DND-41 (cell line): ENCODE data around the gene PDLIM7.

Source experiments
- ATAC-seq: fragments of 200-7000 bp; cut with Tn5 transposase; 3 replicates; pipeline ENCODE4 v1.9.1; 2021; ENCODE audit warnings: low read depth; ENCODE audit not compliant: insufficient read depth
- DNase-seq: peaks from one replicate; pipeline ENCODE4 v3.0.0-alpha.2; 2020
- H2AFZ ChIP-seq: 2 replicates; pipeline ENCODE4 v1.6.0; 2012; ENCODE audit warnings: low read depth, low read length
- H3K27ac ChIP-seq: 2 replicates; pipeline ENCODE4 v1.5.1; 2012; ENCODE audit warnings: low read length, inconsistent platforms
- H3K27me3 ChIP-seq: fragments of 200-600 bp; sonication (generic); 2 replicates; pipeline ENCODE4 v1.6.0; 2012; ENCODE audit warnings: low read length, mild to moderate bottlenecking, inconsistent platforms; ENCODE audit not compliant: insufficient read depth, poor library complexity
- H3K36me3 ChIP-seq: 2 replicates; pipeline ENCODE4 v1.5.1; 2012; ENCODE audit warnings: low read length, inconsistent platforms; ENCODE audit not compliant: insufficient read depth
- H3K4me1 ChIP-seq: 2 replicates; pipeline ENCODE4 v1.5.1; 2012; ENCODE audit warnings: mild to moderate bottlenecking, low read length; ENCODE audit not compliant: insufficient read depth
- H3K4me2 ChIP-seq: 2 replicates; pipeline ENCODE4 v1.6.0; 2012; ENCODE audit warnings: mild to moderate bottlenecking, moderate library complexity, low read length, inconsistent platforms; ENCODE audit not compliant: insufficient read depth
- H3K4me3 ChIP-seq, 2 experiments: fragments of 200-600 bp in 1 of 2; shearing (Covaris generic) in 1 of 2; 2 replicates each; pipeline ENCODE4 v1.5.1; 2012 to 2016; ENCODE audit warnings: inconsistent platforms in 2 of 2, low read length in 2 of 2, mild to moderate bottlenecking in 2 of 2, low read depth in 1 of 2, moderate library complexity in 1 of 2
- H3K79me2 ChIP-seq: 2 replicates; pipeline ENCODE4 v1.6.0; 2012; ENCODE audit warnings: low read length, inconsistent platforms; ENCODE audit not compliant: insufficient read depth
- H3K9ac ChIP-seq: 2 replicates; pipeline ENCODE4 v1.6.0; 2012; ENCODE audit warnings: low read depth, mild to moderate bottlenecking, inconsistent platforms, low read length, moderate library complexity
- H3K9me3 ChIP-seq: 2 replicates; pipeline ENCODE4 v1.5.1; 2012; ENCODE audit warnings: low read length, moderate library complexity, mild to moderate bottlenecking, inconsistent platforms; ENCODE audit not compliant: insufficient read depth, severe bottlenecking
- H4K20me1 ChIP-seq: 2 replicates; pipeline ENCODE4 v1.6.0; 2012; ENCODE audit warnings: low read length; ENCODE audit not compliant: insufficient read depth
- CTCF ChIP-seq: IDR thresholded peaks from 2 replicates; pipeline ENCODE4 v1.5.1; 2012; ENCODE audit warnings: borderline replicate concordance, low read length, moderate library complexity, mild to moderate bottlenecking; ENCODE audit not compliant: poor library complexity, severe bottlenecking; ENCODE audit errors: extremely low read depth
- EZH2 ChIP-seq: IDR thresholded peaks from 3 replicates; pipeline ENCODE4 v1.6.1; 2012; ENCODE audit warnings: borderline replicate concordance, low read depth, mild to moderate bottlenecking, moderate library complexity, low read length, inconsistent platforms; ENCODE audit not compliant: severe bottlenecking

PDLIM7 gene

GRCh38 chr5:177459357-177459756 lies 38.0 kb downstream of the PDLIM7 start:
- Histone ChIP-seq H4K20me1 (peaks cover 29% of the 10 kb centered on the region), H3K9ac (no peak overlapping the region), H3K9me3 (no peaks in the 10 kb centered on the region), H3K4me1 (peaks cover 23% of the 10 kb centered on the region), H3K27ac (no peak overlapping the region), H3K36me3 (peaks cover 34% of the 10 kb centered on the region), H3K4me2 (no peak overlapping the region), H3K4me3 (no peak overlapping the region), H3K79me2 (no peaks in the 10 kb centered on the region), H3K27me3 (no peaks in the 10 kb centered on the region), H2AFZ (no peak overlapping the region)
- DNase-seq = no peak
- no peak for ATAC-seq
- TF ChIP-seq CTCF (no peak), EZH2 (no peak)

GRCh38 chr5:177458912-177459350 lies 38.5 kb downstream of the PDLIM7 start:
- Histone ChIP-seq H3K27me3 (no peaks in the 10 kb centered on the region), H4K20me1 (peaks cover 33% of the 10 kb centered on the region), H2AFZ (no peak overlapping the region), H3K79me2 (no peaks in the 10 kb centered on the region), H3K9ac (no peak overlapping the region), H3K9me3 (no peaks in the 10 kb centered on the region), H3K27ac (no peak overlapping the region), H3K4me3 (no peak overlapping the region), H3K36me3 (peaks cover 34% of the 10 kb centered on the region), H3K4me1 (peaks cover 27% of the 10 kb centered on the region), H3K4me2 (no peak overlapping the region)
- no peak for DNase-seq
- ATAC-seq = no peak
- no peak for TF ChIP-seq CTCF
- TF ChIP-seq EZH2 = no peak

GRCh38 chr5:177457852-177458681 lies 39.3 kb downstream of the PDLIM7 start:
- ATAC-seq (no peak), DNase-seq (no peak)
- H4K20me1 ChIP-seq = peaks cover 42% of the 10 kb centered on the region
- no peak overlapping the region for H3K4me2 ChIP-seq
- TF ChIP-seq EZH2 (no peak), CTCF (no peak)
- H3K4me3 ChIP-seq = no peak overlapping the region
- no peaks in the 10 kb centered on the region for H3K27me3 ChIP-seq
- H3K4me1 ChIP-seq = peaks cover 30% of the 10 kb centered on the region
- no peak overlapping the region for H3K9ac ChIP-seq
- peaks cover 34% of the 10 kb centered on the region for H3K36me3 ChIP-seq
- H2AFZ ChIP-seq = no peak overlapping the region
- H3K27ac ChIP-seq = no peak overlapping the region
- no peaks in the 10 kb centered on the region for H3K79me2 ChIP-seq
- H3K9me3 ChIP-seq = no peaks in the 10 kb centered on the region
